ENCODE data around the gene RAX.
A peak's percentile ranks its signal among the peaks of the same experiment; 100 is the strongest.

RAX gene

GRCh38 chr18:59239642-59240041 lies 33.6 kb downstream of the RAX start:
- DNase-seq = no peak

GRCh38 chr18:59238385-59238784 lies 34.9 kb downstream of the RAX start:
- DNase-seq = peak; percentile 16

- DNase-seq = no peak
Measured at GRCh38 chr18:59233017-59233410, 40.2 kb downstream of the RAX start.

- DNase-seq = peak; percentile 44
Measured at GRCh38 chr18:59232309-59233016, 40.8 kb downstream of the RAX start.

- DNase-seq = no peak
Measured at GRCh38 chr18:59231877-59232276, 41.4 kb downstream of the RAX start.

GRCh38 chr18:59231114-59231513 lies 42.1 kb downstream of the RAX start:
- DNase-seq = no peak

- DNase-seq = no peak
Measured at GRCh38 chr18:59229701-59230443, 43.4 kb downstream of the RAX start.

GRCh38 chr18:59229191-59229590 lies 44.1 kb downstream of the RAX start:
- DNase-seq = no peak

- DNase-seq = no peak
Measured at GRCh38 chr18:59228351-59228750, 44.9 kb downstream of the RAX start.

GRCh38 chr18:59222341-59222740 lies 50.9 kb downstream of the RAX start:
- no peak for DNase-seq

GRCh38 chr18:59220784-59221765 lies 52.2 kb downstream of the RAX start:
- peak; percentile 6 for DNase-seq

GRCh38 chr18:59220164-59220783 lies 53.0 kb downstream of the RAX start:
- peak; percentile 16 for DNase-seq

- DNase-seq = no peak
Measured at GRCh38 chr18:59219672-59220163, 53.5 kb downstream of the RAX start, which contains the start of gene GRP. Gene GRP (plus strand): TSS chr18:59220158. CDS start chr18:59220266, 108 bp downstream.

- DNase-seq = no peak
Measured at GRCh38 chr18:59218018-59218417, 55.2 kb downstream of the RAX start.
